HepG2 (cell line): ENCODE results near the gene CEBPA. TPM values are rescaled to one million over a fixed set of nuclear protein-coding genes. Genes with fewer than 3 reads are reported as not detected.

Experiments used
- CEBPG ChIP-seq: IDR thresholded peaks from 2 replicates; pipeline ENCODE4 v1.6.1; 2016
- FOSL2 ChIP-seq: sonication (generic); formaldehyde crosslinking; IDR thresholded peaks from 2 replicates; pipeline ENCODE4 v1.4.0; 2020; ENCODE audit warnings: missing genetic modification reagents
- HNRNPUL1 ChIP-seq: fragments of 200-400 bp; formaldehyde crosslinking; IDR thresholded peaks from 2 replicates; pipeline ENCODE4 v1.6.1; 2017; ENCODE audit warnings: low read depth, mild to moderate bottlenecking, low read length, moderate library complexity
- SALL2 ChIP-seq: sonication (generic); formaldehyde crosslinking; IDR thresholded peaks from 2 replicates; pipeline ENCODE4 v1.8.1; 2023; ENCODE audit warnings: mild to moderate bottlenecking, missing genetic modification reagents, inconsistent platforms
- SP5 ChIP-seq: IDR thresholded peaks from 2 replicates; pipeline ENCODE4 v1.6.1; 2016; ENCODE audit warnings: low read depth, borderline replicate concordance
- THAP11 ChIP-seq: IDR thresholded peaks from 2 replicates; pipeline ENCODE4 v1.6.1; 2016; ENCODE audit warnings: missing biosample characterization, missing genetic modification reagents
- ZHX1 ChIP-seq: sonication (generic); formaldehyde crosslinking; IDR thresholded peaks from 2 replicates; pipeline ENCODE4 v1.8.1; 2022; ENCODE audit warnings: low read depth, mild to moderate bottlenecking, missing genetic modification reagents
- ZNF205 ChIP-seq: IDR thresholded peaks from 2 replicates; pipeline ENCODE4 v1.6.1; 2018; ENCODE audit warnings: missing biosample characterization, missing genetic modification reagents
- polyA plus RNA-seq, 8 experiments: library from polyadenylated mRNA; depleted of rRNA in 3 of 8; stranded (reverse) in 7 of 8; unstranded in 1 of 8; fragments of >200 nt; fragmentation: Illumina TruSeq in 4 of 8; extraction: Trizol in 4 of 8; gene quantifications; 2 replicates each; pipeline versions ENCODE4 v1.2.1 to v1.2.3, GENCODE V29; 2011 to 2016; ENCODE audit warnings: low read depth in 4 of 8, missing spikeins in 1 of 8, mixed read lengths in 1 of 8; ENCODE audit not compliant: insufficient read depth in 1 of 8
- total RNA-seq, 5 experiments: library from RNA; depleted of rRNA; stranded (reverse); fragments of >200 nt; fragmentation: Illumina TruSeq; extraction: Trizol; gene quantifications; 2 replicates each; pipeline ENCODE4 v1.2.3, GENCODE V29; 2016; ENCODE audit warnings: low read depth in 1 of 5
- TF ChIP-seq, protein P1 (sequence below): sonication (generic); formaldehyde crosslinking; IDR thresholded peaks from 2 replicates; pipeline ENCODE4 v1.5.1; 2020; ENCODE audit warnings: missing genetic modification reagents, mild to moderate bottlenecking, borderline replicate concordance

CEBPA gene
- total and polyA plus RNA-seq, 2 of the 13 experiments (the other 11 are each of a cell fraction or from before 2014, with no cell fraction given), result 24.8 to 103 TPM

DNA sequence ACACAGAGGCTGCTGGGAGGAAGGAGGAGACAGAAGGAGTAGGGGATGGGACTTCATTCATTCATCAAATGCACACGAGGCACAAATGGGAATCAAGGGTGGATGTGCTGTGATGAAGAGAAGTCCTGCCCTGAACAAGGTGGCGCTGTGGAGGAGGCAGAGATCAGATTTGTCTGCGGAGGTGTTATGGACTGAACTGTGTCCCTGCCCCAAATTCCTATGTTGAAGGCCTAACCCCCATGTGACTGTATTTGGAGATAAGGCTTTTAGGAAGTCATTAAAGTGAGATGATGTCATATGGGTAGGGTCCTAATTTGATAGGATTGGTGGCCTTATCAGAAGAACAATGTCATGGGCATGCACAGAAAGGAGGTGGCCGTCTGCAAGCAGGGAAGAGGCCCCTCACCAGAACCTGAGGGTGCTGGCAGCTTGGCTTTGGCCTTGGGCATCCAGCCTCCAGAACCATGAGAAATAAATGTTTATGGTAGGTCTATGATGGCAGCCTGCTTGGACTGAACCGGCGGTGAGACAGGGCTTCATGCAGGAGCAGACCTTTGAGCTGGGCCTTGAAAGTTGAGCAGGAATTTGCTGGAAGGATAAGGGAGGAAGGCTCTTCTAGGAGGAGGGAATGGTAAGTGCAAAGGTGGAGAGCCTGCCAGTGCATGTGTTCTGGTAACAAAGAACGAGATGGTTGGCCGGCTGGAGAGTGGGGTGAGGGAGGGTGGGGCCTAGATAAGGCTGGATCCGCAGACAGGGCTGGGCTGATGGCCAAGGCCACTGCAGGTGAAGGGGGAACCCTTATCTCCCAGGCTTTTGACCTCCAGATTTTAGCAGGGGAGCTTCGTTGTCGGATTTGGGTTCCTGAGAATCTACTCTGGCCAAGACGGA lies 2.7 kb upstream of the CEBPA start (continued):
- TF ChIP-seq, protein P1, sequence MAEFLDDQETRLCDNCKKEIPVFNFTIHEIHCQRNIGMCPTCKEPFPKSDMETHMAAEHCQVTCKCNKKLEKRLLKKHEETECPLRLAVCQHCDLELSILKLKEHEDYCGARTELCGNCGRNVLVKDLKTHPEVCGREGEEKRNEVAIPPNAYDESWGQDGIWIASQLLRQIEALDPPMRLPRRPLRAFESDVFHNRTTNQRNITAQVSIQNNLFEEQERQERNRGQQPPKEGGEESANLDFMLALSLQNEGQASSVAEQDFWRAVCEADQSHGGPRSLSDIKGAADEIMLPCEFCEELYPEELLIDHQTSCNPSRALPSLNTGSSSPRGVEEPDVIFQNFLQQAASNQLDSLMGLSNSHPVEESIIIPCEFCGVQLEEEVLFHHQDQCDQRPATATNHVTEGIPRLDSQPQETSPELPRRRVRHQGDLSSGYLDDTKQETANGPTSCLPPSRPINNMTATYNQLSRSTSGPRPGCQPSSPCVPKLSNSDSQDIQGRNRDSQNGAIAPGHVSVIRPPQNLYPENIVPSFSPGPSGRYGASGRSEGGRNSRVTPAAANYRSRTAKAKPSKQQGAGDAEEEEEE, result 0 out of 2 replicates have a peak, but pooled peaks have one; percentile 33
- no peak for TF ChIP-seq CEBPG (CRISPR knock-in tag)
- no peak for TF ChIP-seq SALL2 (CRISPR knock-in tag)
- no peak for TF ChIP-seq SP5 (CRISPR knock-in tag)
- TF ChIP-seq ZHX1 (CRISPR knock-in tag), result peak; percentile 70; the same call in 1 of the 2 replicates
- no peak; the same call in 1 of the 2 replicates for TF ChIP-seq ZNF205
- peak; percentile 5; the same call in 1 of the 2 replicates for TF ChIP-seq FOSL2 (CRISPR knock-in tag)
- TF ChIP-seq HNRNPUL1, result no peak
- no peak for TF ChIP-seq THAP11
